ENCODE measurements around the gene RALGDS.

Gene RALGDS

DNA sequence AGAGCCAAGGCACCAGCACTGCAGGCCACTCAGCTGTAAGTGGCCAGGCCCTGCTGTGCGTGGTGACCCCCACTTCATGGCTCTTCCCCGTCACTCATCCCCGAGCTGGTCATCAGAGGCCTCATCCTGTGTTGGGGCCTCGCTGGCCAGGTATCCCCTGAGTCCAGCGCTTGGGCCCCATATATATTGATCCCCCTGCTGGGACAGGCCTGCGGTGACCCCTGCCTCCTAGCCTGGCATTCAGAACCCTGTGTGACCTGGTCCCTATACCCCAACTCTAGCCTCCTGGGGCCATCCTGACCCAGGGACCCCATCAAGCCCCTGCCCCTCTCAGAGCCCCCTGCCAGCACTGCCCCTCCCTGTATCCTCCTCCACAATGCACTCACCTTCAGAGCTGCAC is 30.0 kb upstream of the RALGDS start:
- H3K27ac ChIP-seq = no peak overlapping the region
- TF ChIP-seq ZFX (IDR thresholded peaks at IDR 0.05; ENCODE audit: borderline replicate concordance) = no peak
- TF ChIP-seq, protein P1, sequence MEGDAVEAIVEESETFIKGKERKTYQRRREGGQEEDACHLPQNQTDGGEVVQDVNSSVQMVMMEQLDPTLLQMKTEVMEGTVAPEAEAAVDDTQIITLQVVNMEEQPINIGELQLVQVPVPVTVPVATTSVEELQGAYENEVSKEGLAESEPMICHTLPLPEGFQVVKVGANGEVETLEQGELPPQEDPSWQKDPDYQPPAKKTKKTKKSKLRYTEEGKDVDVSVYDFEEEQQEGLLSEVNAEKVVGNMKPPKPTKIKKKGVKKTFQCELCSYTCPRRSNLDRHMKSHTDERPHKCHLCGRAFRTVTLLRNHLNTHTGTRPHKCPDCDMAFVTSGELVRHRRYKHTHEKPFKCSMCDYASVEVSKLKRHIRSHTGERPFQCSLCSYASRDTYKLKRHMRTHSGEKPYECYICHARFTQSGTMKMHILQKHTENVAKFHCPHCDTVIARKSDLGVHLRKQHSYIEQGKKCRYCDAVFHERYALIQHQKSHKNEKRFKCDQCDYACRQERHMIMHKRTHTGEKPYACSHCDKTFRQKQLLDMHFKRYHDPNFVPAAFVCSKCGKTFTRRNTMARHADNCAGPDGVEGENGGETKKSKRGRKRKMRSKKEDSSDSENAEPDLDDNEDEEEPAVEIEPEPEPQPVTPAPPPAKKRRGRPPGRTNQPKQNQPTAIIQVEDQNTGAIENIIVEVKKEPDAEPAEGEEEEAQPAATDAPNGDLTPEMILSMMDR (IDR thresholded peaks at IDR 0.05) = no peak

DNA sequence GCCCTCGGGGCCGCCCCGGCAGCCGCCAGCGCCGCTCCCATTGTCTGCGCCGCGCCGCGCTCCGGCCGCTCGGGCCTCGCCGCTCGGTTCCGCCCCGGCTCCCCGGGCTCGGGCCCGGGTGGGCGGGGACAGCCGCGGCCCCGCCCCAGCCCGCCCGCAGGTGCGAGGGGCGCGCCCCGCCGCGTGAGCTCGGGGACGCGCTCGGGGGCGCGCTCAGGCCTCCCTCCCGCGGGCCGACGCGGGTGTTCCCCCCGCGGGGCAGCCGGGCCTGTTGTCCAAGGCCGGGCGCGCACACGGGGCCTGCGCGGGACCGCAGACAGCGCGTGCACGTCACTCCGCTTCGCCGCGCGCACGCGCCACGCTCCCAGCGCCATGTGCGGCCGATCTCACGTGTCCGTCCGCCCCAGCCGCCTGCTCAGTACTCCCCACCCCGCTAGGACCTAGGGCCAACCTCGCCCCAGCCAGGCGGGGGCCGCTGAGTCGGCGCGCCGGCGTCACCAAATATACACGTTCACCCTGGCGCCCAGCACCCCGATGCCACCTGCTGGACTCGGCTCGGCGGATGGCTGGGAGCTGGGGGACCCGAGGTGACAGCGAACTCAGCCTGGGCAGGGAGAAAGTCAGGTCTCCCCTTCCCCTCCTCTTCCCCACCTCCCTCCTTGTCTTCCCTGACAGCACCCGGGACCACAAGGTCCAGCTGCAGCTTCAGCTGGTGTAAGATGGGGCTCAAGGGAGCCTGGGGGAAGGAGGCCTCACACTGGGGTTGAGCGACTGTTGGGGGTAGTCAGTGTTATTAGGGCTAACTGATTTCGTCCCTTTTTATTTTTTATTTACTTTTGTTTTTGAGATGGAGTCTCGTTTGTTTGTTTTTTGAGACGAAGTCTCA is 28.3 kb upstream of the RALGDS start:
- TF ChIP-seq, protein P1 (IDR thresholded peaks at IDR 0.05) = no peak
- TF ChIP-seq ZFX (IDR thresholded peaks at IDR 0.05; ENCODE audit: borderline replicate concordance) = no peak
- H3K27ac ChIP-seq = peak overlapping the region; percentile 88

GRCh38 chr9:133148199-133149129 is 27.4 kb upstream of the RALGDS start:
- TF ChIP-seq ZFX (IDR thresholded peaks at IDR 0.05; ENCODE audit: borderline replicate concordance) = no peak
- TF ChIP-seq, protein P1 (IDR thresholded peaks at IDR 0.05) = no peak
- H3K27ac ChIP-seq = peak overlapping the region; percentile 88

GRCh38 chr9:133147412-133148198 is 26.6 kb upstream of the RALGDS start:
- peak overlapping the region; percentile 88 for H3K27ac ChIP-seq
- no peak for TF ChIP-seq ZFX (IDR thresholded peaks at IDR 0.05; ENCODE audit: borderline replicate concordance)
- TF ChIP-seq, protein P1 (IDR thresholded peaks at IDR 0.05) = peak; percentile 95

- no peak overlapping the region for H3K27ac ChIP-seq
- no peak for TF ChIP-seq ZFX (IDR thresholded peaks at IDR 0.05; ENCODE audit: borderline replicate concordance)
- TF ChIP-seq, protein P1 (IDR thresholded peaks at IDR 0.05) = no peak
Observed at GRCh38 chr9:133146746-133147411, 25.8 kb upstream of the RALGDS start.
